ENCODE measurements around the gene SUMO2.
"Not testable (repeated sequence)": the region's sequence is repeated elsewhere in the genome, so short reads cannot be mapped to it uniquely, and the experiment has no call there.

SUMO2 gene

GRCh38 chr17:75133001-75133400, 49.8 kb downstream of the SUMO2 start:
- DNase-seq (ENCODE audit: low read depth), result no peak
- no peak for TF ChIP-seq CTCF (IDR thresholded peaks at IDR 0.05; ENCODE audit: low read depth, low read length, missing control alignments)
- H3K4me3 ChIP-seq (ENCODE audit: low read depth, low read length), result no peak overlapping the region

- not testable (repeated sequence) for DNase-seq (ENCODE audit: low read depth)
- peak overlapping the region; percentile 82 for H3K4me3 ChIP-seq (ENCODE audit: low read depth, low read length)
Measured at GRCh38 chr17:75132018-75133000, 50.5 kb downstream of the SUMO2 start.

GRCh38 chr17:75131278-75132017, 51.3 kb downstream of the SUMO2 start, which contains the start of gene NT5C:
TSS of gene NT5C (minus strand) at chr17:75131742. CDS start at chr17:75131707, 35 bp downstream.
- DNase-seq (ENCODE audit: low read depth), result no peak
- H3K4me3 ChIP-seq (ENCODE audit: low read depth, low read length), result peak within 1 kb of the TSS; percentile 82
- TF ChIP-seq CTCF (IDR thresholded peaks at IDR 0.05; ENCODE audit: low read depth, low read length, missing control alignments), result peak; percentile 67

GRCh38 chr17:75130632-75131277, 52.0 kb downstream of the SUMO2 start:
- no peak for DNase-seq (ENCODE audit: low read depth)
- H3K4me3 ChIP-seq (ENCODE audit: low read depth, low read length), result peak overlapping the region; percentile 82
- TF ChIP-seq CTCF (IDR thresholded peaks at IDR 0.05; ENCODE audit: low read depth, low read length, missing control alignments), result peak; percentile 53

GRCh38 chr17:75130059-75130631, 52.6 kb downstream of the SUMO2 start:
- peak overlapping the region; percentile 82 for H3K4me3 ChIP-seq (ENCODE audit: low read depth, low read length)
- no peak for TF ChIP-seq CTCF (IDR thresholded peaks at IDR 0.05; ENCODE audit: low read depth, low read length, missing control alignments)
- no peak for DNase-seq (ENCODE audit: low read depth)

GRCh38 chr17:75129576-75129975, 53.2 kb downstream of the SUMO2 start:
- no peak overlapping the region for H3K4me3 ChIP-seq (ENCODE audit: low read depth, low read length)
- no peak for DNase-seq (ENCODE audit: low read depth)

More at GRCh38 chr17:75129576-75129975, 53.2 kb downstream of the SUMO2 start:
- no peak for TF ChIP-seq CTCF (IDR thresholded peaks at IDR 0.05; ENCODE audit: low read depth, low read length, missing control alignments)
